Tibial artery (tissue), 4 donors: ENCODE measurements around the gene EXOC5.

Experiments used
- DNase-seq, 2 donors: peaks; one replicate each; pipeline ENCODE4 v3.0.0-alpha.2; 2019
- H3K27ac ChIP-seq, 2 donors: fragments of 200-600 bp; sonication (generic) in 1 of 2; 1 replicate in 1 of 2; 2 replicates in 1 of 2; pipeline ENCODE4 v1.5.1; 2018 to 2019; ENCODE audit warnings: mild to moderate bottlenecking in 1 of 2
- H3K27me3 ChIP-seq, 2 donors: fragments of 200-600 bp; sonication (generic) in 1 of 2; one replicate each; pipeline versions ENCODE4 v1.5.1 to v1.6.0; 2016 to 2019
- H3K36me3 ChIP-seq, 3 donors: fragments of 200-600 bp; sonication (generic) in 2 of 3; one replicate each; pipeline ENCODE4 v1.5.1; 2016 to 2019; ENCODE audit warnings: mild to moderate bottlenecking in 2 of 3
- H3K4me1 ChIP-seq, 4 donors: fragments of 200-600 bp; sonication (generic) in 2 of 4; 1 replicate in 3 of 4; 2 replicates in 1 of 4; pipeline ENCODE4 v1.5.1; 2016 to 2019
- H3K4me3 ChIP-seq, 2 donors: fragments of 200-600 bp; sonication (generic) in 1 of 2; 1 replicate in 1 of 2; 2 replicates in 1 of 2; pipeline ENCODE4 v1.5.1; 2018 to 2019; ENCODE audit warnings: mild to moderate bottlenecking in 2 of 2
- H3K9me3 ChIP-seq, 3 donors: fragments of 200-600 bp; sonication (generic) in 1 of 3; one replicate each; pipeline ENCODE4 v1.5.1; 2016 to 2019
- CTCF ChIP-seq, 2 experiments: fragments of 200-600 bp in 1 of 2; fragments of 450-650 bp in 1 of 2; IDR thresholded peaks; one replicate each; pipeline ENCODE4 v1.5.1; 2017 to 2019; ENCODE audit warnings: antibody characterized with exemption in 2 of 2, mild to moderate bottlenecking in 1 of 2, moderate library complexity in 1 of 2
- intact Hi-C: fragments of 100-400 bp; cut with DNase I; formaldehyde crosslinking; loops from one replicate; pipeline ENCODE4 v1.15.0; 2023; ENCODE audit warnings: low total_unique reads

The EXOC5 gene, protein sequence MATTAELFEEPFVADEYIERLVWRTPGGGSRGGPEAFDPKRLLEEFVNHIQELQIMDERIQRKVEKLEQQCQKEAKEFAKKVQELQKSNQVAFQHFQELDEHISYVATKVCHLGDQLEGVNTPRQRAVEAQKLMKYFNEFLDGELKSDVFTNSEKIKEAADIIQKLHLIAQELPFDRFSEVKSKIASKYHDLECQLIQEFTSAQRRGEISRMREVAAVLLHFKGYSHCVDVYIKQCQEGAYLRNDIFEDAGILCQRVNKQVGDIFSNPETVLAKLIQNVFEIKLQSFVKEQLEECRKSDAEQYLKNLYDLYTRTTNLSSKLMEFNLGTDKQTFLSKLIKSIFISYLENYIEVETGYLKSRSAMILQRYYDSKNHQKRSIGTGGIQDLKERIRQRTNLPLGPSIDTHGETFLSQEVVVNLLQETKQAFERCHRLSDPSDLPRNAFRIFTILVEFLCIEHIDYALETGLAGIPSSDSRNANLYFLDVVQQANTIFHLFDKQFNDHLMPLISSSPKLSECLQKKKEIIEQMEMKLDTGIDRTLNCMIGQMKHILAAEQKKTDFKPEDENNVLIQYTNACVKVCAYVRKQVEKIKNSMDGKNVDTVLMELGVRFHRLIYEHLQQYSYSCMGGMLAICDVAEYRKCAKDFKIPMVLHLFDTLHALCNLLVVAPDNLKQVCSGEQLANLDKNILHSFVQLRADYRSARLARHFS

GRCh38 chr14:57268161-57269069, at the start of gene EXOC5, which contains the start of gene AP5M1:
EXOC5 (minus strand) TSS chr14:57268905; CDS start chr14:57268648, 257 bp downstream.
AP5M1 (plus strand) TSS chr14:57268971; CDS start chr14:57269315, 344 bp downstream.
- DNase-seq = peak; percentile 93 to 95
- H3K4me3 ChIP-seq = peak within 1 kb of the TSS; percentile 90 to 99
- intact Hi-C loops = loop anchor here (10.0 kb wide), 2 partner anchors 126 to 926 kb away; partner anchors contain the start of gene NAA30
- H3K9me3 ChIP-seq = no peaks in the 10 kb centered on the region
- no peaks in the 10 kb centered on the region for H3K27me3 ChIP-seq
- H3K36me3 ChIP-seq = no peaks in the 10 kb centered on the region
- TF ChIP-seq CTCF (IDR thresholded peaks at IDR 0.05) = no peak
- peak within 1 kb of the TSS; percentile 97 to 98 for H3K27ac ChIP-seq
- peaks cover 0 to 47% (median 17%) of the 10 kb centered on the region in 4 donors for H3K4me1 ChIP-seq

DNA sequence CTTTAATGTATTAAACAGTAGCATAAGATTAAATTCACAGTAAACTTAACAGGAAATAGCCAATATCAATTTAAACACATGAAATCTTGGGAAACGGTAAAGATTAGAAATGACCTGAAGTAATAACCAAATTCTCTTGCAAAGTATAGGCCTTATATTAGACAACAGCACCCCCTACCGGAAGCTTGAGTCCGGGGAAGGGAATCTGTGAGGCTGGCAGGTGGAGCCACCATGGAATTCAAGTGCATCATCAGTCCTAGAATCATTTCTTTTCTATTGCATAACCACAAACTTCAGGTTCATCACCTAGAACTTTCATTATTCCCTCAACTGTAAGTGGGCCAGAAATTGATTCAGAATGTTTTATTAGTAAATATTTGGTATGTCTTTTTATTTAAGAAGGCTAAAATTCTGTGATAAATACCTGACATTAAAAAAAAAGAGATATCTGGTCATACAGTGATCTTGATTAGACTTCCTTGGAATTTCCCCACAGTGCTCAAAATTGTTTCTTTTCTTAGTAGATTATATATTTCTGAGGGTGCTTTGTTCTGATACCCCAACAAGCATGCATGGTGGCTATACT, 48.6 kb upstream of the EXOC5 start:
- TF ChIP-seq CTCF (IDR thresholded peaks at IDR 0.05) = peak; percentile 60 to 69
- intact Hi-C loops = loop anchor here (5.0 kb wide), 1 partner anchor 825 kb away; no protein-coding TSS in a partner anchor

GRCh38 chr14:57314396-57315089, 45.8 kb upstream of the EXOC5 start:
- intact Hi-C loops = loop anchor here (5.0 kb wide), 1 partner anchor 822 kb away; no protein-coding TSS in a partner anchor
- H3K27me3 ChIP-seq = peaks cover 0 to 6% of the 10 kb centered on the region in 2 donors
- H3K9me3 ChIP-seq = no peaks in the 10 kb centered on the region
- H3K36me3 ChIP-seq = no peaks in the 10 kb centered on the region
- no peaks in the 10 kb centered on the region for H3K4me1 ChIP-seq
- TF ChIP-seq CTCF (IDR thresholded peaks at IDR 0.05) = no peak
- H3K27ac ChIP-seq = no peak overlapping the region
- no peak overlapping the region for H3K4me3 ChIP-seq
- DNase-seq = no peak

More for the DNA sequence above, 48.6 kb upstream of the EXOC5 start:
- Histone ChIP-seq H3K36me3 (no peaks in the 10 kb centered on the region), H3K4me1 (no peaks in the 10 kb centered on the region), H3K9me3 (no peaks in the 10 kb centered on the region), H3K4me3 (no peak overlapping the region), H3K27me3 (peaks cover 0 to 6% of the 10 kb centered on the region in 2 donors), H3K27ac (no peak overlapping the region)
- peak; percentile 66 to 73 for DNase-seq

DNA sequence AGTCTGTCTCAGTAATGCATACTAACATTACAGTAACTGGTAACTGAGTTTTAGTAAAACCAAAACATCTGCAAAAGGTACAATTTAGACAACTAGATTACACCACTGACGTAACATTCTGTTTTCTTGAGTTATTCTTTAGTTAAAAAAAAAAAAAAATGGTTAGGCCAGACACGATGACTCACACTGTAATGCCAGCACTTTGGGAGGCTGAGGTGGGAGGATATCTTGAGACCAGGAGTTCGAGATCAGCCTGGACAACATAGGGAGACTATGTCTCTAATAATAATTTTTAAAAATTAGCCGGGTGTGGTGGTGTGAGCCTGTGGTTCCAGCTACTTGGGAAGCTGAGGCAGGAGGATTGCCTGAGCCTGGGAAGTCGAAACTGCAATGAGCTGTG, 34.2 kb upstream of the EXOC5 start:
- no peak for DNase-seq
- Histone ChIP-seq H3K36me3 (no peaks in the 10 kb centered on the region), H3K4me1 (no peaks in the 10 kb centered on the region), H3K27me3 (no peaks in the 10 kb centered on the region), H3K4me3 (no peak overlapping the region), H3K27ac (no peak overlapping the region), H3K9me3 (no peaks in the 10 kb centered on the region)
- TF ChIP-seq CTCF (IDR thresholded peaks at IDR 0.05) = no peak
- intact Hi-C loops = no loop called here
